ENCODE results near the gene KRT16.
"Not testable (repeated sequence)": the region's sequence is repeated elsewhere in the genome, so short reads cannot be mapped to it uniquely, and the experiment has no call there.

The KRT16 gene

DNA sequence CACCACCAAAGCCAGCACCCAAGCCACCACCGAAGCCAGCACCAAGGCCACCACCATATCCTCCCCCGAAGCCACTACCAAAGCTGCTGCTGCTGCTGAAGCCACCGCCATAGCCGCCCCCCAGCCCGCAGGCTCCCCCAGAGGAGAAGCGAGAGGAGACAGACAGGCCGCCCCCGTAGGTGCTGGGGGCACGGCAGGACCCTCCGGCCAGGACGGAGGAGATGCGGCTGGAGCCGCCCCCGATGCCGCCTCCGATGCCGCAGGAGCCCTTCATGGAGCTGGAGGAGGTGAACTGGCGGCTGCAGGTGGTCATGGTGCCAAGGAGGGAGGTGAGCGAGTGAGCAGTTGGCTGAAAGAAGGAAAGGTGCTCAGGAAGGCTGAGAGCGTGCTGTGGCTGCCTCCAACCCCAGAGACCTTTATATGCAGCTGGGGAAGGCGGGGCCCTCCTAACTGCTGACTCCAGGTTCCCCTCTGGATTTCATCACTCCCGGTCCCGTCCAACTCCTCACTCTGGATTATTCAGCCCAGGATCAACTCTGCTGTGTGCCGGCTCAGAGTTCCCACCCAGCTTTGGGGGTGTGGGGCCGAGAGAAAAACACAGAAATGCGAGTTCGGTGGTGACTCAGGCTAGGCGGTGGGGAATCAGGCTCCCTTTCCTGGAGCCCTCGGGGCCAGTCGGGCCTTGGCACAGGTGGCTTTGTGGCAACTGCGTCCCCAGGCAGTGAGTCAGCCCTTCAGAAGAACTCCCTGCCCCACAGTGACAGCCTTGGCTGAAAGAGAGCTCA is at the start of gene KRT16:
Gene KRT16 (minus strand): TSS at position 392 of the 785 bp plus-strand sequence. CDS start 79 bp downstream, at position 313.
- not testable (repeated sequence) for DNase-seq

DNA sequence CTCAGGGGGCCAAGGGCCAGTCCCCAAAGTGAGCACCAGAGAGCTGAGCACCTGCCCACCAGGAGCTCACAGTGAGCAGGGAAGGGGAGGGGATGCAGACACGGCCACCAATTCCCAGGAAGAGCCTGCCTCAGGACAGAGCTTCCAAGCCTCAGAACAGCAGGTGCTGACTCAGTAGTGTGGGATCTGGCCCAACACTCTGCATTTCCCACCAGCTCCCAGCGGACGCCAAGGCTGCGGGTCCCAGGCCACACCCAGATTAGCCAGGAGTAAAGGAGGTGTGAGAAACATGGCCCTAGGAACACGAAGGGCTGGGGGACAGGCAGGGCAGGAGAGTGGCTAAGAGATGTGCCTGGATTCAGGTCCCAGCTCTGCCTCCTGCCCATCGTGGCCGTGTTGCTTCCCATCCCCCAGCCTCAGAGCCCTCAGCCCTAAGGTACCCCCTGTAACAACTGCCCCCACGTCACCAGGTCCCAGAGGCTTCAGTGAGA is 47.7 kb upstream of the KRT16 start:
- no peak for DNase-seq

- no peak for DNase-seq
Measured at GRCh38 chr17:41659427-41660212, 47.1 kb upstream of the KRT16 start.

- DNase-seq, result no peak
Measured at GRCh38 chr17:41658846-41659245, 46.3 kb upstream of the KRT16 start.

DNA sequence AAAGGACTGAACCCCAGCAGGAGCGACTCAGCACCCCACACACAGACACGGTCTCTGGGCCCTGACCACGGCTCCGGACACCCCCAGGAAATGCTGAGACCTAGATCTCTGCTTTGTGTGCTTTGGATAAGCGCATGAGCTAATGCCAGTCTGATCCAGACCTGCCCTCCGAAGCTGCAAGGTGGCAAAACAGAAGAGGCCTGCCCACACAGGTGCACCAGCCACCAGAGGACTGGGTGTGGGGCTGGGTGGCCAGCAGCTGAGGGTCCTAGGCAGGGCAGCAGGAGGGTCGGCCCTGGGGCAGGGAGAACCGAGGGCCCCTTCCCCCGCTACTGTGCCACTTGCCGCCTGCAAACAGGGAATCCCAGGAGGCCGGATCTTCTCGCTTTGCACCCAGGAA is 45.4 kb upstream of the KRT16 start:
- no peak for DNase-seq

DNA sequence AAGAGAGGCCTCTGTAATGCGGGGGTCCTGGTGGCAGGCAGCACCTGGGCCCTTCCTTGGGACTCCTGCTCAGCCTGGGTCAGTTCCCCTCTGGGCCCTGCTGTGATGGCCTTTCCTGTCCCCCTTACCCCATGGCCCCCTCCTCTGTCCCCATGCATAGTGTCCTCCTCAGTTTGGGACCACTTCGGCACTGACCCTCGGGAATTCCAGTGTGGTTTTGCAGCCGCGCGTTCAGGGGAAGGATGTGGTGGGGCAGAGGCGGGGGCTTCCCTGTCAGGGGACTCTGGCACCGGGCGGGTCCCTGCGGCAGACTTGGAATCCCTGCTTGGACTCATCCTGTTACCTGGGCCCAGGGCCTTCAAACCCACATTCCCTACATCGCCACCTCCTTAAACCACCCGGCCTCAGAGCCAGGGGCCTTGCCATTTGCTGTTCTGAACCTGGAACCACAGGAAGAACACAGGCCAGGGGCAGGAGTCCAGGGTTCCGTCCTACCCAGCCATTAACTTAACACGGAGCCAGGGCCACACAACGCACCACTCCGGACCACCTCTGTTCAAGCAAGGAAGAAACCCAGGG is 44.7 kb upstream of the KRT16 start:
- DNase-seq, result no peak

DNA sequence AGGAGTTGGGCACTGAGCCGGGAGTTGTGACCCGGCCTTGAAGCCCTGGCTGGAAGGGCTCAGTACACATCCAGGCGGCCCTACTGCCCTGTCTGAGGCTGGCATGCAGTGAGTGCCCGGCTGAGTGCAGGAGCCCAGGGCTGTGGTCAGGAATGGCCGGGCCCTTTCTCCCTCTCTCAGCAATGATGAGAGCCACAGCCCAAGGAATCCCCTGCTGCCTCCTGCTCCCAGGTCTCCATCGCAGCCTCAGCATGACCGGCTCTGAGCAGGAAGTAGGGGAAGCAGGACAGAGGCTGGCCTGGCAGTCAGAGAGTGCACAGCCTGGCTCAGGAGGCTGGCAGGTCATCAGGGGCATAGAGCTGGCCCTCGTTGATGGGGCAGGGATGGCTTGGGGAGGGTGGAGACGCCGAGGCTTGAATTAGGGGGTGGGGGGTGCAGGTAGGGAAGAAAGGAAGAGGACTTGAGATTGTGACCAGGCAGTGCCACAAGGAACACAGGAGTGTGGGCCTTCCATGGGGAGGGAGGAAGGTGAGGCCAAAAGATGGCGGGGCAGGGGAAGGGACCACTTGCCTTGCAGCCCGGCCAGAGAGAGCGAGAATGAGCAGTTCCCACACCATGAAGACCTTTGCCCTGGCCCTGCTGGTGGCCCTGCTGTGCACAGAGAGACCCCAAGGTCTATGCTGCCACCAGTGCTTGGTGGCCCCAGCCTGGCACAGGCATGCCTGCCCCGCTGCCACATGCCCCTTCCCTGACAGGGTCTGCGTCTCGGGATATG is 43.9 kb upstream of the KRT16 start:
- no peak for DNase-seq

GRCh38 chr17:41655611-41656111 is 43.1 kb upstream of the KRT16 start:
- no peak for DNase-seq

GRCh38 chr17:41654678-41655607 is 42.4 kb upstream of the KRT16 start:
- no peak for DNase-seq

- no peak for DNase-seq
Measured at GRCh38 chr17:41653892-41654677, 41.5 kb upstream of the KRT16 start.

- no peak for DNase-seq
Measured at GRCh38 chr17:41653421-41653820, 40.9 kb upstream of the KRT16 start.

DNA sequence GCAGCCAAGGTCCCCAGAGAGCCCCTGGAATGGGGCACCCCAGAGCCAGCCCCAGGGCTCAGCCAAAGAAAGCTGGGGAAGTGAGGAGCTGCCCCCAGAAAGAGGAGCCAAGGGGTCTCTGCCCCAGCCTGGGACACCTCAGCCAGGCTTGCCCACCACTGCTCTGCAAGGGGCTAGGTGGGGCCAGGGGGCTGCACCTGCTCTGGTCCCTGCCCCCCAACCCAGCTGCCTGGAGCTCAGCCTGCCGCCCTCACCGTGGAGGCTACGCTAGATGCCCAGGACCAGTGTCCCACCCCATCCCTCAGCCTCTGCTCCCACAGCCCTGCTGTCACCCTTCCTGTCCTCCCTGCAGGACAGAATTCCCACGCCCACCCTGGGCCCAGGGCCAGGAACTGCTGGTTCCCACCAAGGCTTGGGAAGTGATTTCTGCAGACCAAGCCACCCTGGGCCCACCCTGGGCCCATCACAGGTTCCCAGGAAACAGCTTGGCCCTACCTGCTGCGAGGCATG is 39.9 kb upstream of the KRT16 start:
- no peak for DNase-seq

DNA sequence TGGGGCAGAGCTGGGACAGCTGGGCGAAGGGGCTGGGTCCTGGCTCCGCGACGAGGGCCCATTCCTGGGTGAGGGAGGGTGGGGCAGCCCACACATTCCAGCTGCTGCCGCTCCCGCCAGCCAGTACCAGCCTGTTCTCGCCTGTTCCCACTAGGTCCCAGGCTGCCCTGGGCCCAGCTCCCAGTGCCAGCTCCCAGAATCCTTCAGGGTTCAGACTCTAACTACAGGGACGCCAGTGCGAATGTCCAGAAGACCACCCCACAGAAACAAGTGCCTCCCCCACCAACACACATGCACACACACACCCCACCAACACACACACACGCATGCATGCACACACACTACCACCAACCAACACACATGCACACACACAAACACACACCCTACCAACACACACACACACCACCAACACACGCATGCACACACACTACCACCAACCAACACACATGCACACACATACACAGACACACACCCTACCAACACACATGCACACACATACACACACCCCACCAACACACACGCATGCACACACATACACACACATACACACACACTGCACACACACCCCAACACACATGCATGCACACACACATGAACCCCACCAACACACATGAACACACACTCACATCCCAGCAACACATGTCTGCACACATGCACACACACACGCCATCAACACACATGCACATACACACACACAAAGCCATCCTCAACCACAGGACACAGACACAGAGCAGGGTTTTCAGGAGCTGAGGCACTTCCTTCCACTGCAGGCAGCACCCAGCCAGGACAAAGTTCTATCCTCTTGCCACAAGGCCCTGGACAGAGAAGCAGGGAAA is 39.3 kb upstream of the KRT16 start:
- no peak for DNase-seq

DNA sequence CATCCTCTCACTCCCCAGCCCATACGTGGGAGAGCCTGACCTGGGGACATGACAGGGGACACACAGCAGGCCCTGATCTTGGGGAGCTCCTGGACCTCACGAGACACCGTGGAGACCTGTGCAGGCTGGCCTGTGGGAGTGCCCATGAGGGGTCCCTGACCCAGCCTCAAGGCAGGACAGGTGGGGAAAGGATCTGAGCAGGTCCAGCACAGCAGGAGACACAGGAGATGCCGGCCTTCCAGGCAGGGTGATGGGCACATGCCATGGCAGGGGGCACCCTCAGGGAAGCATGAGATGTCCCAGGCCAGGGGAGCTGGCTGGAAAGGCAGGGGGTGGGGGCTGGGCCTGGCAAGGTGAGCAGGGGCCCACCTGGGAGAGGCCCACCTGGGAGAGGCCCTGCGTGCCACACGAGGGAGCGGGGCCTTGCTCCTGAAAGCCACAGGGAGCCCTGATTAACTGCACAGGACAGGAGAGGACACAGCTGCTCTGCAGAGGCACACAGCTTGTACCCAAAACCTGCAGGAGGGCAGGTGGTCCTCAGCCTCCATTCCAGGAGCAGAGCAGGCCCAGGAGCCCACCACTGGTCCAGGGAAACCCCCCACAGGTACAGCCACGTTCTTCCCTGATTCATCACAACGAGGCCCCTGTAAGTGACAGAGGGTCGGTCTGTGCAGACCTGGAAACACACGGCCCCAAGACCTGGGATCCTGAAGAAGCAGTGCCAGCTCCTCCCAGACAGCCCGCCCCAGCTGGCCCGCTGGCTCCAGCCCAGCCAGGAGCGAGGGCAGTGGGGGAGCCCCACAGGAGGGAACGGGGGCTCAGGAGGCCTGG is 38.4 kb upstream of the KRT16 start:
- DNase-seq, result no peak

GRCh38 chr17:41649923-41650519 is 37.5 kb upstream of the KRT16 start:
- no peak for DNase-seq

DNA sequence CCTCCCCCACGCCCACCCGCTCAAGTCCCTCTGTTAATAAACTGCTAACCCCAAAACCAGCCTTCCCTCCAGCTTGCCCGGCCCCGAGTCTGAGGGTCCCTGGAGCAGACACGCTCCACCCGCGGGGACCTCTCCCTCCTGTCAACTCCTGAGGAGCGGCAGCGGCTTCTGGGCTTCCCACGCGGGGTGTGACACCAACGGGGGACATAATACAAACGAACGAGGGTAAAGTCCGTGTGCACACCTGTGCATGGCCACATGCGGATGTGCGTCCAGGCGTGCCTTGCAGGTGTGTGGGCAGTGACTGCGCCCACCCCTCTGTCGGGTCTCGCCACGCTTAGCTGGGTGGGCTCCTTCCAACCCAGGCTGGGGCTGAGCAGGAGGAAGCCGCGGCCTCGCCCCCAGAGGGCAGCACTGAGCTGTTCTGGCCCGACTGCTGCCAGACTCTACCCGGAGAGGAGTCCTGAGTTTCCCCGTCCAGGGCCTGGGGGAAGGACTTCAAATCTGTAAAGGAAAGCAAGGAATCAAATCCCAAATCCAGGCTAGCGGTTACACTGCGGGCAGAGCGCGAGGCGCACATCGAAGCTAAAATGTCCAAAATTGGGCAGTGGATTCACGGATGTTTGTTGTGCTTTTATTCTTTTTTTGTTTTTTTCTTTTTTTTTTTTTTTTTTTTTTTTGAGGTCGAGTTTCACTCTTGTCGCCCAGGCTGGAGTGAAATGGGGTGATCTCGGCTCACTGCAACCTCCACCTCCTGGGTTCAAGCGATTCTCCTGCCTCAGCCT is 36.0 kb upstream of the KRT16 start:
- DNase-seq, result peak; percentile 85

DNA sequence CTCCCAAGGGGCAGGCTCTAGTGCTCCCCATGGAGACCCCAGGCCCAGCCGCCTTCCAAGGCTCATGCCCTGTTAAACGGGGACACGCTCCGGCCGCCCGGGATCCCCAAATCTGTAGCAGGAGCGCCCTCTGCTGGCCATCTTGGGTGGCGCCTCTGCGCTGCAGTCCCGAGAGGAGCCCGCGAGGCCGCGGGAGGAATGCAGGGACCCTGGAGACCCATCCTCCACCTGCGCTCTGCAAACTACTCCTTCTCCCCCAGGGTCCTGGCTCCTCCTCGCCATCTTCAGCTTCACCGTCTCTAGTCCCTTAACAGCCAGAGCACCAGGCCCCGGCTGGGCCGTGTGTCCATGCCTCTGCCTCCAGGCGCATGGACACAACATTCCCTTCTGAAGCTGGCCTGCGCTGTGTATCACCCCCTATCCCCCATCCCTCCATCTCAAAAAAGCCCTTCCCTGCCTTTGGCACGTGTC is 35.4 kb upstream of the KRT16 start:
- peak; percentile 86 for DNase-seq

Data from CD4-positive, alpha-beta T cell treated with Interleukin-12 subunit alpha and Interleukin-12 subunit beta, for 1 hour (primary cell).